Right lobe of liver (tissue), 4 donors: ENCODE results near the gene FCGR3A.
"Not testable (repeated sequence)": the region's sequence is repeated elsewhere in the genome, so short reads cannot be mapped to it uniquely, and the experiment has no call there.

ENCODE experiments used
- CTCF ChIP-seq, 4 donors: fragments of 200-600 bp in 3 of 4; fragments of 450-650 bp in 1 of 4; IDR thresholded peaks; one replicate each; pipeline versions ENCODE4 v1.5.1 to v1.8.0; 2016 to 2022; ENCODE audit warnings: antibody characterized with exemption in 4 of 4, mild to moderate bottlenecking in 2 of 4
- POLR2A ChIP-seq: fragments of 450-650 bp; IDR thresholded peaks from one replicate; pipeline ENCODE4 v1.6.1; 2017; ENCODE audit warnings: antibody characterized with exemption, mild to moderate bottlenecking
- donor health status: DM: no; HTN: no; CAD: no.
- donor health status: DM: no; HTN: no; CAD: no.
- donor health status: DM: no; HTN: yes; CAD: no.

- TF ChIP-seq POLR2A; CTCF (IDR thresholded peaks at IDR 0.05): not testable (repeated sequence)
These were observed 19.5 kb downstream of the FCGR3A start for GRCh38 chr1:161530158-161530557.
